ENCODE data around the gene PDE4B.
"Not testable (repeated sequence)": the region's sequence is repeated elsewhere in the genome, so short reads cannot be mapped to it uniquely, and the experiment has no call there.

The PDE4B gene

GRCh38 chr1:65958561-65959350 is 166.1 kb downstream of the PDE4B start:
- DNase-seq = peak; percentile 55

GRCh38 chr1:65959896-65960567 is 167.3 kb downstream of the PDE4B start:
- peak; percentile 30 for DNase-seq

- DNase-seq = no peak
These were observed 170.6 kb downstream of the PDE4B start for GRCh38 chr1:65963156-65963888.

- no peak for DNase-seq
These were observed 171.4 kb downstream of the PDE4B start for GRCh38 chr1:65964123-65964522.

GRCh38 chr1:65965112-65965996 is 172.7 kb downstream of the PDE4B start:
- no peak for DNase-seq

GRCh38 chr1:65967492-65967891 is 174.8 kb downstream of the PDE4B start:
- not testable (repeated sequence) for DNase-seq

GRCh38 chr1:65971547-65971946 is 178.9 kb downstream of the PDE4B start:
- no peak for DNase-seq

- DNase-seq = no peak
These were observed 183.0 kb downstream of the PDE4B start for GRCh38 chr1:65975708-65976107.

GRCh38 chr1:65979136-65980044 is 186.7 kb downstream of the PDE4B start:
- peak; percentile 49 for DNase-seq

GRCh38 chr1:65980237-65980636 is 187.5 kb downstream of the PDE4B start:
- no peak for DNase-seq

GRCh38 chr1:65983500-65983899 is 190.8 kb downstream of the PDE4B start:
- no peak for DNase-seq

- DNase-seq = no peak
These were observed 192.8 kb downstream of the PDE4B start for GRCh38 chr1:65985393-65986066.

GRCh38 chr1:65986146-65986545 is 193.5 kb downstream of the PDE4B start:
- no peak for DNase-seq

GRCh38 chr1:65990161-65990560 is 197.5 kb downstream of the PDE4B start:
- DNase-seq = no peak

- no peak for DNase-seq
These were observed 199.0 kb downstream of the PDE4B start for GRCh38 chr1:65991694-65992093.

- no peak for DNase-seq
These were observed 199.6 kb downstream of the PDE4B start for GRCh38 chr1:65992165-65992821.

GRCh38 chr1:65992831-65993271 is 200.2 kb downstream of the PDE4B start:
- DNase-seq = no peak

- DNase-seq = no peak
These were observed 201.5 kb downstream of the PDE4B start for GRCh38 chr1:65994223-65994622.

- no peak for DNase-seq
These were observed 202.6 kb downstream of the PDE4B start for GRCh38 chr1:65995336-65995735.

GRCh38 chr1:65995928-65996327 is 203.2 kb downstream of the PDE4B start:
- DNase-seq = no peak
